ENCODE measurements around the gene AOPEP.
A peak's percentile ranks its signal among the peaks of the same experiment; 100 is the strongest.

Gene AOPEP

DNA sequence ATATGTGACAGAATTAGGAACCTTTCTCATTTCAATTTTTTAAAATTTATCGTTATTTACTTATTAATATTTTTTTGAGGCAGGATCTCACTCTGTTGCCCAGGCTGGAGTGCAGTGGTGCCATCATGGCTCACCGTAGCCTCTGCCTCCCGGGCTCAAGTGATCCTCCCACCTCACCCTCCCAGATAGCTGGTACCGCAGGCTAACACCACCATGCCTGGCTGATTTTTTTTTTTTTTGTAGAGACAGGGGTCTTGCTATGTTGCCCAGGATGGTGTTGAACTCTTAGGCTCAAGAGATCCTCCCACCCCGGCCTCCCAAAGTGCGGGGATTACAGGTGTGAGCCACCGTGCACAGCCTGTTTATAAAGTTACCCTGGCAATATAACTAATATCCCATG is 275.2 kb downstream of the AOPEP start:
- Histone ChIP-seq H3K9me3 (ENCODE audit: control insufficient read depth in 2 of 2, low read length in 2 of 2) (no peaks in the 10 kb centered on the region), H3K4me3 (ENCODE audit: low read length in 2 of 2) (no peak overlapping the region), H3K36me3 (ENCODE audit: control insufficient read depth in 2 of 2, insufficient read depth in 2 of 2, low read length in 2 of 2) (no peaks in the 10 kb centered on the region), H3K4me1 (ENCODE audit: control insufficient read depth in 2 of 2, insufficient read depth in 2 of 2, low read length in 2 of 2) (peaks cover 0 to 3% of the 10 kb centered on the region in 2 donors), H3K27ac (ENCODE audit: low read depth in 2 of 2, low read length in 2 of 2) (peak overlapping the region; percentile 39 to 67), H3K27me3 (ENCODE audit: control insufficient read depth in 2 of 2, insufficient read depth in 2 of 2, low read length in 2 of 2) (no peaks in the 10 kb centered on the region), H3K9ac (ENCODE audit: low read depth in 1 of 2, low read length in 2 of 2) (no peak overlapping the region)

DNA sequence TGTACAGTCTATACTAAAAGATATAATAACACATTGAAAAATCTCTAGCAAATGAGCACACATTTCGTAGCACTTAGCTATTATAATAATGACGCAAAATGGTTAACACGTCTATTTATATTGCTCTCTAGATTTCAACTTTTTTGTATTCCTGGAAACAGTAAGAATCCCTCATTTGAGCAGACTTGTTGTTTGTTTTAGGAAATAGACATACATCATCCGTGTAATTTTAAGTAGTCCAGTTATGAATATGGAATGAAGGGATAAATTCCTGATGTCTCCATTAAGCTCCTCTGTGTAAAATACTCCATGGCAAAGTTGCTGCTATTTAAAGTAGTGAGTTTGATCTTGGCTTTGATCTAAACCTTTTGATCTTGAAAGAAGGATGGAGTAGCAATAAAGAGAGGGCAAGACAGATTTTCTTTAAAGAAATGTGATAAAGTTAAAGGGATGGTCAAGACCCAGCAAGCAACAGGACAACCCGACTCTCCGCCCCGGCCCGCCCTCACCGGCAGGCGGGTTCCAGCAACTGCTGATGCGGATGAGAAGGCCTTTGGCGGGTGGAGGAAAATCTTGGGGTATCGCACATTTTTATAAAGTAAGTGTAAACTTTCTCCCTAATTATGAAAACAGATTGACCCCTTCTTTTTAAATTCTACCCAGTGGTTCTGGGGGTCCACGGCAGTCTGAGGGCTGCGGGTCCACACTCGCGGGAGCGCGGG is 277.4 kb downstream of the AOPEP start:
- H3K4me1 ChIP-seq (ENCODE audit: control insufficient read depth in 2 of 2, insufficient read depth in 2 of 2, low read length in 2 of 2) = peaks cover 0 to 3% of the 10 kb centered on the region in 2 donors
- no peaks in the 10 kb centered on the region for H3K27me3 ChIP-seq (ENCODE audit: control insufficient read depth in 2 of 2, insufficient read depth in 2 of 2, low read length in 2 of 2)
- H3K4me3 ChIP-seq (ENCODE audit: low read length in 2 of 2) = peak overlapping the region; percentile 77 to 79
- H3K9me3 ChIP-seq (ENCODE audit: control insufficient read depth in 2 of 2, low read length in 2 of 2) = no peaks in the 10 kb centered on the region
- peaks cover 0 to 5% of the 10 kb centered on the region in 2 donors for H3K36me3 ChIP-seq (ENCODE audit: control insufficient read depth in 2 of 2, insufficient read depth in 2 of 2, low read length in 2 of 2)
- H3K9ac ChIP-seq (ENCODE audit: low read depth in 1 of 2, low read length in 2 of 2) = peak overlapping the region; percentile 81 to 94
- peak overlapping the region; percentile 90 to 91 for H3K27ac ChIP-seq (ENCODE audit: low read depth in 2 of 2, low read length in 2 of 2)

DNA sequence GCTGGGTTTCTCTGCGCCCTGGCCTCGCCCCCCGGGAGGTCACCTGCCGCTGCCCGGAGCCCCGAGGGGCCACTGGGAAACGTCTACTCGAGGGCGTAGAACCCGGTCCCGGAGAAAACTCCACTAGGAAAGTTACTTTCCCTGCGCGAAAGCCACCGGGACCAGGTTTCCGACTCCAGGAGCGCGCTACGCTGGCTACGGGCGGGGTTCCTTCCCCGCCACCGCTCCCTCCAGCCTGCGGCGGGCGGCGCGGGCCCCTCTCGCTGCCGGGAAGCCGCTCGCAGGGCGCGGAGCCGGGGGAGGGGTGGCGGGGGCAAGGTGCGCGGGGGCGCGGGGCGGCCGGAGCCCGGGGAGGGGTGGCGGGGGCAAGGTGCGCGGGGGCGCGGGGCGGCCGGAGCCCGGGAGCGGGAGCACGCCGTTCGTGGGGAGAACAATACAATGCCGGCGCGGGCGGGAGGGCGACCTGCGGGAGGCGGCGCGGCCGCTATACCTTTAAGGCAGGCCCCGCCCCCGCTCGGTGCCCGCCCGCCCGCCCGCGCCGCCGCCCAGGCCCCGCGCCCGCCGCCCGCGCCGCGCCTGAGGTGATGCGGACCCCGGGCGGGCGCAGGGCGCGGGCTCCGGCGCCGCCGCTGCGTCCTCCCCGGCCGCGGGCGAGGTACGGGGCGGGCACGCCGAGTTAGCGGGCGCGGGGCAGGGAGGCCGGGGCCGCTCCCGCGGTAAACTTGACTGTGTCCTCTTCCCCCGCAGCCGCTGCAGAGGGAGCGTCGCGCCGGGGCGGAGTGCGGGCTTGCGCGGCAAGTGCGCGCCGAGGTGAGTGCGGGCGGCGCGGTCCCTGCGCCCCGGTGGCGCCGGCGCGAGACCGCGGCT is 278.1 kb downstream of the AOPEP start:
- peak overlapping the region; percentile 90 to 92 for H3K27ac ChIP-seq (ENCODE audit: low read depth in 2 of 2, low read length in 2 of 2)
- H3K9ac ChIP-seq (ENCODE audit: low read depth in 1 of 2, low read length in 2 of 2) = peak overlapping the region; percentile 89 to 94
- H3K4me3 ChIP-seq (ENCODE audit: low read length in 2 of 2) = peak overlapping the region; percentile 79 to 87
- H3K27me3 ChIP-seq (ENCODE audit: control insufficient read depth in 2 of 2, insufficient read depth in 2 of 2, low read length in 2 of 2) = no peaks in the 10 kb centered on the region
- H3K4me1 ChIP-seq (ENCODE audit: control insufficient read depth in 2 of 2, insufficient read depth in 2 of 2, low read length in 2 of 2) = peaks cover 0 to 3% of the 10 kb centered on the region in 2 donors
- peaks cover 0 to 5% of the 10 kb centered on the region in 2 donors for H3K36me3 ChIP-seq (ENCODE audit: control insufficient read depth in 2 of 2, insufficient read depth in 2 of 2, low read length in 2 of 2)
- no peaks in the 10 kb centered on the region for H3K9me3 ChIP-seq (ENCODE audit: control insufficient read depth in 2 of 2, low read length in 2 of 2)

DNA sequence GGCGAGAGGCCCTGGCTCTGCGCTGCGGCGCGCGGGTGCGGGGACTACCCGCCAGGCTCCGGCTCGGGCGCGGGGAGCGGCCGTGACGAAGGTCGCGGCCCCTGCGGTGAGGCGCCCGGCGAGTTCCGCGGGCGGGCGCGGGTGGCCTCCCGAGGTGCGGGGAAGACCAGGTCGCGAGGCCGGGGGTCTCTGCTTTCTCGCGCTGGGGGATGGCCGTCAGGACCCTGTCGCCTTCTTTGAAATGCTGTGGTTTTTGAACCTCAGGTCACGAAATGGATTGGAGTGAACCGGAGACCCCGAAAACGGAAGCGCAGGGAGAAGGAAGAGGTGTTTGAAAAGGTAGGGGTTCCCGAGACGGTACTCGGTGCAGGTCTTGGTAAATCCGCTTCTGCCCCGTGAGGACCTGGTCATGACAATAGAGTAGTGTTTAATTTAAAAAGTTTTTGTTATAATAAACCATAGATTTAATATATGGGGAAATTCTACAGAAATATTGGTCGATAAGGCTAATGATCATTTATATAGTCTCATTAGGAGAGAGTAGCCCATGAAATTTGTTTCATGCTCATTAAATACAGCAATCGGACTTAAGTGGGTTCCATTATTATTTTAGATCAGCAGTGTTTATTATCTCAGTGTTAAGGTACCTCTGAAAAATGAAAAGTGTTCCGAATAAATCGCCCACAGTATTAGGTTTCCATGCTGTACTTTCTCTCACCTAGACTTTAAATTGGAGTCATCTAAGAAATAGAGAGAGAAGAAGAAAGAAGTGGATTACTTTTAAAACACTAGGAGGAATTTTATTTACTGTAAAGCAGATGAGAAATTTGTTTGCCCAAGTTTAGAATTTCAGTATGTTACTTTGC is 279.0 kb downstream of the AOPEP start:
- H3K36me3 ChIP-seq (ENCODE audit: control insufficient read depth in 2 of 2, insufficient read depth in 2 of 2, low read length in 2 of 2) = peaks cover 3 to 5% of the 10 kb centered on the region in 2 donors
- no peaks in the 10 kb centered on the region for H3K9me3 ChIP-seq (ENCODE audit: control insufficient read depth in 2 of 2, low read length in 2 of 2)
- H3K27ac ChIP-seq (ENCODE audit: low read depth in 2 of 2, low read length in 2 of 2) = peak overlapping the region; percentile 86 to 92
- peak overlapping the region; percentile 89 to 90 for H3K9ac ChIP-seq (ENCODE audit: low read depth in 1 of 2, low read length in 2 of 2)
- H3K4me1 ChIP-seq (ENCODE audit: control insufficient read depth in 2 of 2, insufficient read depth in 2 of 2, low read length in 2 of 2) = no peaks in the 10 kb centered on the region
- H3K27me3 ChIP-seq (ENCODE audit: control insufficient read depth in 2 of 2, insufficient read depth in 2 of 2, low read length in 2 of 2) = no peaks in the 10 kb centered on the region
- H3K4me3 ChIP-seq (ENCODE audit: low read length in 2 of 2) = peak overlapping the region; percentile 79 to 87

DNA sequence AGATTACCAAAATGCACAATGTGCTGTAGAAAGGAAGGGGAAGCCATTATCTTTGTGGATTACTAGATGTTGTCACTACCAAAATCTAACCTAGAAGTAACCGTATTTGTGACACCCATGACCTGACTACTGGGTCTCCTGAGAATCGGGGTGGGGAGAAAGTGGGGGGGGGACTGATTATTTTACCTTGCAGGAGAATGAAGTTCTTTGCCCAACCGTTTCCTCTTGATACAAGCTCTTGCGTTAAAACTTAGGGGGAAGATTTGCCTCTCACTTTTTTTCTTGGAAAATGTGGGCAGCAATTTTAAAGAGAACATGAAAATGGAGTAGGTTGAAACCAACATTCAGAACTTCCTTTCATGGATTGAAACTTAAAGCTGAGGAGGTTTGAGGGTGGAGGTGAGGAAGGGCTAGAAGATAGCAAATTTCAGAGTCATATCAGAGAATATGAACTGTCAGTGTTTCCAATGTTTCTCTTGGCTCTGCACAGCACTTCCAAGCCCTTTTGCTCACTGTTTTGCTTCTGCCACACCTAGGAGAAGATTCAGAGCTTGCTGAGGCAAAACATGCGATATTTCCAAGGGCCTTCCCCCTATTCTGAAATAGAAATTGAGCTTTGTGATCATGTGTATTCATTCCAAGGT is 280.8 kb downstream of the AOPEP start:
- H3K27ac ChIP-seq (ENCODE audit: low read depth in 2 of 2, low read length in 2 of 2) = peak overlapping the region; percentile 86 to 92
- peak overlapping the region; percentile 43 to 90 for H3K9ac ChIP-seq (ENCODE audit: low read depth in 1 of 2, low read length in 2 of 2)
- H3K36me3 ChIP-seq (ENCODE audit: control insufficient read depth in 2 of 2, insufficient read depth in 2 of 2, low read length in 2 of 2) = peaks cover 3 to 5% of the 10 kb centered on the region in 2 donors
- peak overlapping the region; percentile 25 to 87 for H3K4me3 ChIP-seq (ENCODE audit: low read length in 2 of 2)
- no peaks in the 10 kb centered on the region for H3K27me3 ChIP-seq (ENCODE audit: control insufficient read depth in 2 of 2, insufficient read depth in 2 of 2, low read length in 2 of 2)
- H3K4me1 ChIP-seq (ENCODE audit: control insufficient read depth in 2 of 2, insufficient read depth in 2 of 2, low read length in 2 of 2) = no peaks in the 10 kb centered on the region
- H3K9me3 ChIP-seq (ENCODE audit: control insufficient read depth in 2 of 2, low read length in 2 of 2) = no peaks in the 10 kb centered on the region

DNA sequence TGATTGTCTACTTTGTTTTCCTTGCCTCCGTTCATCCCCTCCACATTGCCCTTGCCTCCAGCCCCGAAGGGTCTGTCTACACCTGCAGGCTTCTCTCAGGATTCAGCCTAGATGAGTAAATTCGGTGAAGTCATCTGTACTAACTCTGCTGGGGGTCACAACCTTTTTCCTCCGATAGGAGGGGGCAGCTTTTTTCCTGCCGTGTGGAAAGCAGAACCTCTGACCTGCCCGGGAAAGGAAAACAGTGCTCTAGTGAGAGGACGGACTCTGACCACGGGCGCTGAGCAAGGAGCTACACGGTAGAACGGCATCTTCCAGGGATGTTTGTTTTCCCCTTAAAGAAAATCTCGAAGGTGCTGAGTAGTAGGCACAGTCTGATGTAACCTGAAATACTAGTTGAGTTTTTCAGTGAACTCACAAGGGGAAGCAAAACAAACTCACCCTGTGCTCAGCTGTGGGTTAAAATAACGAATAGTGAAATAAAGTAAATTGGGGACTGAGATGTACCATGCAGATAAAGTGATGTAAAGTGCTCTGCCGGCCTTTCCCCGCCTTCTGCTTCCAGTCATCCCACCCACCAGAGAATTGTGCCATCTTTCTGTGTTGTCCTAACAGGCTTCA is 281.8 kb downstream of the AOPEP start:
- Histone ChIP-seq H3K27me3 (ENCODE audit: control insufficient read depth in 2 of 2, insufficient read depth in 2 of 2, low read length in 2 of 2) (no peaks in the 10 kb centered on the region), H3K4me1 (ENCODE audit: control insufficient read depth in 2 of 2, insufficient read depth in 2 of 2, low read length in 2 of 2) (no peaks in the 10 kb centered on the region), H3K9me3 (ENCODE audit: control insufficient read depth in 2 of 2, low read length in 2 of 2) (no peaks in the 10 kb centered on the region), H3K9ac (ENCODE audit: low read depth in 1 of 2, low read length in 2 of 2) (peak overlapping the region; percentile 43 to 46), H3K36me3 (ENCODE audit: control insufficient read depth in 2 of 2, insufficient read depth in 2 of 2, low read length in 2 of 2) (peaks cover 3 to 5% of the 10 kb centered on the region in 2 donors), H3K27ac (ENCODE audit: low read depth in 2 of 2, low read length in 2 of 2) (peak overlapping the region; percentile 86 to 92), H3K4me3 (ENCODE audit: low read length in 2 of 2) (peak overlapping the region; percentile 48 to 87)

DNA sequence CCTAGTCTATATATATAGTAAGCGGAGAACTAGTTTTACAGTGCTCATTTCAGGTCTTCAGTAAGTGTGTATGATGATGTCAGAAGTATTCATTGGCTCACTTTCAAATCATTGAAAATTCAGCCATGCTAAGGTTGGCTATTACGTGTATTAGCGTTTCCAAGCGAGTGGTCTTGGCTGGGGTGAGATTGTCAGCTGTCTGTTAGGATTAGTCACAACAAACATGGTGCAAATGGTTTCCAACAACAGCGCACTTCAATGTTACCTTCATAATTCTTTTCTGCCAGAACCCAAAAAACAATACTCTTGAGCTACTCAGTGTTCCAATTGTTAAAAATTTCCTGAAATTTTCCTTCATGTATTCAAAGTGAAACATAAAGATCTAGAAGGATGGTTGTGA is 283.0 kb downstream of the AOPEP start:
- Histone ChIP-seq H3K36me3 (ENCODE audit: control insufficient read depth in 2 of 2, insufficient read depth in 2 of 2, low read length in 2 of 2) (peaks cover 3 to 5% of the 10 kb centered on the region in 2 donors), H3K27me3 (ENCODE audit: control insufficient read depth in 2 of 2, insufficient read depth in 2 of 2, low read length in 2 of 2) (no peaks in the 10 kb centered on the region), H3K4me3 (ENCODE audit: low read length in 2 of 2) (no peak overlapping the region), H3K9ac (ENCODE audit: low read depth in 1 of 2, low read length in 2 of 2) (no peak overlapping the region), H3K9me3 (ENCODE audit: control insufficient read depth in 2 of 2, low read length in 2 of 2) (no peaks in the 10 kb centered on the region), H3K4me1 (ENCODE audit: control insufficient read depth in 2 of 2, insufficient read depth in 2 of 2, low read length in 2 of 2) (no peaks in the 10 kb centered on the region), H3K27ac (ENCODE audit: low read depth in 2 of 2, low read length in 2 of 2) (peak overlapping the region; percentile 20 to 34)

DNA sequence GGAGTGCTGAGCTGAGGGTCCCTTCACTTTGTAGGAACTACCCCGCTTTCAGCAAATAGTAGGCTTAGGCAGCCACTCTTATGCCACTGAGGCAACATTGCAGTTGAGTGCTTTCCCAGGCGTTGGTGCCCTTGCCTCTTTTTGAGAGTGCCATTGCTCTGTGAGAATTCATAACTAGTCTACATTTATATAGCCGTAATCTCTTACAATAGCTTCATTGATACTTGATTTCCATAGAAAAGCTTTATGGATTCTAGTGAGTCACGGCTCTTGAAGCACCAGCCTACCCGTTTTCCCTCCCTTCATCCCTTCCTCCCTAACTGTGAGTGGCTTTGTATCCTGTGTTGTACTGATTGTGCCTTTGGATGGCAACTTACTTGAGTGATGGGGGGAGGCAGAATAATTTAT is 283.9 kb downstream of the AOPEP start:
- no peaks in the 10 kb centered on the region for H3K27me3 ChIP-seq (ENCODE audit: control insufficient read depth in 2 of 2, insufficient read depth in 2 of 2, low read length in 2 of 2)
- no peaks in the 10 kb centered on the region for H3K9me3 ChIP-seq (ENCODE audit: control insufficient read depth in 2 of 2, low read length in 2 of 2)
- peaks cover 3 to 5% of the 10 kb centered on the region in 2 donors for H3K36me3 ChIP-seq (ENCODE audit: control insufficient read depth in 2 of 2, insufficient read depth in 2 of 2, low read length in 2 of 2)
- H3K4me3 ChIP-seq (ENCODE audit: low read length in 2 of 2) = no peak overlapping the region
- H3K9ac ChIP-seq (ENCODE audit: low read depth in 1 of 2, low read length in 2 of 2) = no peak overlapping the region
- peak overlapping the region; percentile 14 to 67 for H3K27ac ChIP-seq (ENCODE audit: low read depth in 2 of 2, low read length in 2 of 2)
- no peaks in the 10 kb centered on the region for H3K4me1 ChIP-seq (ENCODE audit: control insufficient read depth in 2 of 2, insufficient read depth in 2 of 2, low read length in 2 of 2)

DNA sequence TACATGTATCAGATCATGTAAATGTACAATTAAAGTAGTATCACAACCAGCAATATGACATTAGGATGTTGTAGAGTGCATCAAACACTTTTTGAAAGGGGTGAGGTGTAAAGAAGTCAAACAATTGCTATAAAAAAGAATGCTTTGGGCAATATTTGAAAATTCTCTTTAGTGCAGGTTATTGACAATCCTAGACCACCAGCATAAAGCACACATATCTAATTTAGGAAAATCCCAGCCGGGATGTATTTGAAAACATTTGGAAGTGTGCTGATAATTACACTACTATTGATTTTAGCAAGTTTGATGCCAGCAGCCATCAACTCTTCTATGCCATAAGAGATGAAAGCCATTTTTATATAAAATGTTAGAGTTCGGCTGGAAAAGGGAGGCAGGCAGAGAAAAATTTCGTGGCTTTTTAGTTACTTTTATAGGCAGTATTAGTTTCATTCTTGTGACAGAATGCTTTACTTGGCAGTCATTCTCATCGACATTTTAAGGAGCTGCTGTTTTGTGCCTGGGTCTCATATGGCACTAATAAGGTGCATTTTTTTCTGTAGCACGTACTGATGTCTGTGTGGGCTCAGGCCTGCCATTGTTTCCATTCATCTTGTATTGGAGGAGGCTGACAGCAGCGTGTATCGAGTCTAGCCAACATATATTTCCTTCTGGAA is 285.7 kb downstream of the AOPEP start:
- no peak overlapping the region for H3K4me3 ChIP-seq (ENCODE audit: low read length in 2 of 2)
- peak overlapping the region in 1 of 2 donors; percentile 28 for H3K27ac ChIP-seq (ENCODE audit: low read depth in 2 of 2, low read length in 2 of 2)
- peaks cover 5 to 9% of the 10 kb centered on the region in 2 donors for H3K36me3 ChIP-seq (ENCODE audit: control insufficient read depth in 2 of 2, insufficient read depth in 2 of 2, low read length in 2 of 2)
- no peaks in the 10 kb centered on the region for H3K27me3 ChIP-seq (ENCODE audit: control insufficient read depth in 2 of 2, insufficient read depth in 2 of 2, low read length in 2 of 2)
- H3K9ac ChIP-seq (ENCODE audit: low read depth in 1 of 2, low read length in 2 of 2) = no peak overlapping the region
- H3K9me3 ChIP-seq (ENCODE audit: control insufficient read depth in 2 of 2, low read length in 2 of 2) = no peaks in the 10 kb centered on the region
- no peaks in the 10 kb centered on the region for H3K4me1 ChIP-seq (ENCODE audit: control insufficient read depth in 2 of 2, insufficient read depth in 2 of 2, low read length in 2 of 2)

All from mucosa of rectum (tissue), 2 donors.